Measurements from ENCODE around the gene SPINK7. TPM values are rescaled to one million over a fixed set of nuclear protein-coding genes. Genes with fewer than 3 reads are reported as not detected.

The SPINK7 gene
- polyA plus RNA-seq, 3 donors: 0.12 to 0.27 TPM; not detected in 1

- no peak for DNase-seq (ENCODE audit: low read depth in 3 of 3, low spot score in 2 of 3)
Measured at GRCh38 chr5:148343046-148343407, 30.8 kb downstream of the SPINK7 start.

GRCh38 chr5:148343603-148344487, 31.6 kb downstream of the SPINK7 start:
- DNase-seq (ENCODE audit: low read depth in 3 of 3, low spot score in 2 of 3): no peak

- DNase-seq (ENCODE audit: low read depth in 3 of 3, low spot score in 2 of 3): no peak
Measured at GRCh38 chr5:148347706-148348105, 35.5 kb downstream of the SPINK7 start.

GRCh38 chr5:148352696-148353095, 40.5 kb downstream of the SPINK7 start:
- no peak for DNase-seq (ENCODE audit: low read depth in 3 of 3, low spot score in 2 of 3)

- DNase-seq (ENCODE audit: low read depth in 3 of 3, low spot score in 2 of 3): no peak
Measured at GRCh38 chr5:148353634-148354033, 41.4 kb downstream of the SPINK7 start.

GRCh38 chr5:148364343-148364742, 52.1 kb downstream of the SPINK7 start:
- no peak for DNase-seq (ENCODE audit: low read depth in 3 of 3, low spot score in 2 of 3)

Other genes with a start within 250 kb of the SPINK7 start
- gene SPINK5, start 248.4 kb upstream of the SPINK7 start, polyA plus RNA-seq (ENCODE audit: insufficient read length in 3 of 3): under 1 TPM; 0.28 to 0.61 (median 0.42) TPM
- not detected for gene SPINK14, start 143.9 kb upstream of the SPINK7 start, polyA plus RNA-seq (ENCODE audit: insufficient read length in 3 of 3)
- not detected for gene SPINK6, start 109.4 kb upstream of the SPINK7 start, polyA plus RNA-seq (ENCODE audit: insufficient read length in 3 of 3)
- not detected for gene MARCOL, start 73.9 kb upstream of the SPINK7 start, polyA plus RNA-seq (ENCODE audit: insufficient read length in 3 of 3)
- under 1 TPM; 0.17 to 0.59 (median 0.37) TPM for gene SPINK13, start 43.6 kb upstream of the SPINK7 start, polyA plus RNA-seq (ENCODE audit: insufficient read length in 3 of 3)
- gene SPINK9, start 23.1 kb downstream of the SPINK7 start, polyA plus RNA-seq (ENCODE audit: insufficient read length in 3 of 3): under 1 TPM; 0.21 to 0.54 (median 0.42) TPM
- gene FBXO38, start 71.5 kb downstream of the SPINK7 start, polyA plus RNA-seq (ENCODE audit: insufficient read length in 3 of 3): 10 to 100 TPM; 40.7 to 46.6 (median 42.9) TPM

Measured in right renal cortex interstitium (tissue), 3 donors.